Pancreas (tissue), 10 donors: ENCODE measurements around the gene GRIK3. TPM values are rescaled to one million over a fixed set of nuclear protein-coding genes. Genes with fewer than 3 reads are reported as not detected.
A peak's percentile ranks its signal among the peaks of the same experiment; 100 is the strongest.

Experiments
- ATAC-seq, 4 donors: fragments of 200-7000 bp; cut with Tn5 transposase; one replicate each; pipeline versions ENCODE4 v1.8.0 to v1.9.1; 2020; ENCODE audit warnings: mild to moderate bottlenecking in 4 of 4, moderate library complexity in 4 of 4
- DNase-seq, 6 donors: peaks; one replicate each; pipeline ENCODE4 v3.0.0-alpha.2; 2020
- FAIRE-seq: peaks from 2 replicates; lab custom pipeline; 2012; peaks lifted over from hg19 to GRCh38; lab: Jason Lieb, UNC
- H3K27ac ChIP-seq, 4 donors: fragments of 200-600 bp; sonication (generic); 1 replicate in 3 of 4; 2 replicates in 1 of 4; pipeline versions ENCODE4 v1.5.0 to v1.8.0; 2020
- H3K27me3 ChIP-seq, 4 donors: fragments of 200-600 bp; one replicate each; pipeline ENCODE4 v1.8.0; 2021
- H3K36me3 ChIP-seq, 3 donors: fragments of 200-600 bp; sonication (generic) in 1 of 3; one replicate each; pipeline versions ENCODE4 v1.5.0 to v1.8.0; 2020 to 2021
- H3K4me1 ChIP-seq, 3 donors: fragments of 200-600 bp; one replicate each; pipeline ENCODE4 v1.8.0; 2021
- H3K4me3 ChIP-seq, 4 donors: fragments of 200-600 bp; sonication (generic) in 2 of 4; one replicate each; pipeline versions ENCODE4 v1.5.0 to v1.8.0; 2020 to 2021
- H3K9me3 ChIP-seq, 4 donors: fragments of 200-600 bp; one replicate each; pipeline ENCODE4 v1.8.0; 2021
- WGBS, 2 donors: extraction: QIAGEN DNeasy Blood & Tissue Kit; methylation state at CpG; one replicate each; pipeline ENCODE4 v1.1.7; 2013; 5-methylcytosine and 5-hydroxymethylcytosine counted together
- intact Hi-C, 3 donors: fragments of 100-400 bp; cut with DNase I; formaldehyde crosslinking; loops; one replicate each; pipeline versions ENCODE4 v1.11.1 to v1.14.2; 2022
- polyA plus RNA-seq, 2 donors: library from polyadenylated mRNA; stranded (reverse); fragments of 200-250 nt; gene quantifications; one replicate each; pipeline ENCODE4 v1.2.3, GENCODE V29; 2013
- total RNA-seq, 6 donors: library from RNA; stranded (reverse); fragmentation: NEBNext Ultra II Directional in 4 of 6; extraction: Animal tissue kit (Norgen Biotek cat#: 25700) in 4 of 6; gene quantifications; one replicate each; pipeline versions ENCODE4 v1.2.1 to v1.2.4, GENCODE V29; 2021 to 2023
- TF ChIP-seq, protein P1 (sequence below), 4 donors: fragments of 200-600 bp; sonication (generic) in 3 of 4; IDR thresholded peaks; one replicate each; pipeline versions ENCODE4 v1.5.0 to v1.8.0; 2021; ENCODE audit warnings: antibody characterized with exemption in 4 of 4
- donor health status: healthy with polysubstance abuse.
- donor health status: DM: no; HTN: no; CAD: no; lungs with moderate emphysema.
- donor health status: DM: no; HTN: no; CAD: no.
- donor health status: control.
- donor health status: control.
- donor health status: Bipolar disorder and iron deficiency.
- donor health status: DM: yes; HTN: yes; CAD: no.
- donor health status: DM: no; HTN: no; CAD: no.
- donor health status: DM: no; HTN: no; CAD: no.
- donor health status: DM: yes; HTN: yes; CAD: no.

GRIK3 gene
- total and polyA plus RNA-seq, 8 donors = 0.08 to 0.47 (median 0.23) TPM

DNA sequence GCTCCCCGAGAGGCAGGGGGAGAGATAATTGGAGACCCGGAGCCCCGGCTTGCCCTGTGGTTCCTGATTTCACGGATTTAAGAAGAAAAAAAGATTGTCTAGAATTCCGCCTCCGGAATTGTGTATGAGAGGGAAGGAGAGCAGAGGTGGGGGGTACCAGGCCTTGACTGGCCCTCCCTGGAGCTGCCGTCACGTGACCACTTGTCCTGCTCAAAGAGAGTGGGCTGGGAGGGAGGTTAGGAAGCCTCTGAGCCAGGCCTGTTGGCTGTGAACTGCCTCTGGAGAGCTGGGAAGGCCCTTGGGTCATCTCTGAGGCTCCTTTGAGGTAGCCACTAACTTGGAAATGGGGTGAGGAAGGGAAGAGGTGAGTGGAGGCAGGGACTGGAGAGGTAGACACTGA, 106.5 kb downstream of the GRIK3 start:
- no peak for ATAC-seq
- WGBS, 2 donors = 54 to 65% methylated on average over 8 of the region's 8 CpGs
- intact Hi-C loops = no loop called here

DNA sequence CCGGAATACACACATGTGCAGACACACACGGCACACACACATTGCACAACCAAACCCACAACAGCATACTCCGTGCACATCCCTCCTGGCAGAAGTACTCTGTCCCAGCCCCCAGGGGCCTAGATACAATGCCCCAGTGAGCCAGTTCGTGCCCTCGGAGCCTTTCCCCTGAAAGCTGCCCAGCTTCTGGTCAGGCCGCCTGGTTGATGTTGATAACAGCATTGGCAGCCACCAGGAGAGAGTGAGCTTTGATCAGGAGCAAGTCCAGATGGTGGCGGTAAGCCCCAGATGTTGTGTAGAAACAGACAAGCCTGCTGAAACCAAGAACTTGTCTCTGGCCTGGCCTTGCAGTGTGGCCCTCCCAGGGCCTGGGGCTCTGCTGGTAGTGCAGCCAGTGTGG, 109.1 kb downstream of the GRIK3 start:
- Histone ChIP-seq H3K27me3 (no peaks in the 10 kb centered on the region), H3K4me3 (no peak overlapping the region), H3K27ac (no peak overlapping the region), H3K9me3 (no peaks in the 10 kb centered on the region), H3K36me3 (no peaks in the 10 kb centered on the region), H3K4me1 (peaks cover 0 to 5% (median 0%) of the 10 kb centered on the region in 3 donors)
- 54 to 65% methylated on average over 7 of the region's 7 CpGs for WGBS, 2 donors
- DNase-seq = no peak
- intact Hi-C loops = no loop called here
- ATAC-seq = peak in 1 of 4 donors; percentile 24
- no peak for FAIRE-seq
- TF ChIP-seq, protein P1, sequence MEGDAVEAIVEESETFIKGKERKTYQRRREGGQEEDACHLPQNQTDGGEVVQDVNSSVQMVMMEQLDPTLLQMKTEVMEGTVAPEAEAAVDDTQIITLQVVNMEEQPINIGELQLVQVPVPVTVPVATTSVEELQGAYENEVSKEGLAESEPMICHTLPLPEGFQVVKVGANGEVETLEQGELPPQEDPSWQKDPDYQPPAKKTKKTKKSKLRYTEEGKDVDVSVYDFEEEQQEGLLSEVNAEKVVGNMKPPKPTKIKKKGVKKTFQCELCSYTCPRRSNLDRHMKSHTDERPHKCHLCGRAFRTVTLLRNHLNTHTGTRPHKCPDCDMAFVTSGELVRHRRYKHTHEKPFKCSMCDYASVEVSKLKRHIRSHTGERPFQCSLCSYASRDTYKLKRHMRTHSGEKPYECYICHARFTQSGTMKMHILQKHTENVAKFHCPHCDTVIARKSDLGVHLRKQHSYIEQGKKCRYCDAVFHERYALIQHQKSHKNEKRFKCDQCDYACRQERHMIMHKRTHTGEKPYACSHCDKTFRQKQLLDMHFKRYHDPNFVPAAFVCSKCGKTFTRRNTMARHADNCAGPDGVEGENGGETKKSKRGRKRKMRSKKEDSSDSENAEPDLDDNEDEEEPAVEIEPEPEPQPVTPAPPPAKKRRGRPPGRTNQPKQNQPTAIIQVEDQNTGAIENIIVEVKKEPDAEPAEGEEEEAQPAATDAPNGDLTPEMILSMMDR (IDR thresholded peaks at IDR 0.05) = no peak

More for the DNA sequence above, 106.5 kb downstream of the GRIK3 start:
- FAIRE-seq (no peak), DNase-seq (no peak)
- peaks cover 0 to 5% (median 0%) of the 10 kb centered on the region in 3 donors for H3K4me1 ChIP-seq
- H3K36me3 ChIP-seq = no peaks in the 10 kb centered on the region
- no peak overlapping the region for H3K4me3 ChIP-seq
- H3K27ac ChIP-seq = no peak overlapping the region
- no peaks in the 10 kb centered on the region for H3K9me3 ChIP-seq
- TF ChIP-seq, protein P1 (IDR thresholded peaks at IDR 0.05) = no peak
- H3K27me3 ChIP-seq = no peaks in the 10 kb centered on the region

DNA sequence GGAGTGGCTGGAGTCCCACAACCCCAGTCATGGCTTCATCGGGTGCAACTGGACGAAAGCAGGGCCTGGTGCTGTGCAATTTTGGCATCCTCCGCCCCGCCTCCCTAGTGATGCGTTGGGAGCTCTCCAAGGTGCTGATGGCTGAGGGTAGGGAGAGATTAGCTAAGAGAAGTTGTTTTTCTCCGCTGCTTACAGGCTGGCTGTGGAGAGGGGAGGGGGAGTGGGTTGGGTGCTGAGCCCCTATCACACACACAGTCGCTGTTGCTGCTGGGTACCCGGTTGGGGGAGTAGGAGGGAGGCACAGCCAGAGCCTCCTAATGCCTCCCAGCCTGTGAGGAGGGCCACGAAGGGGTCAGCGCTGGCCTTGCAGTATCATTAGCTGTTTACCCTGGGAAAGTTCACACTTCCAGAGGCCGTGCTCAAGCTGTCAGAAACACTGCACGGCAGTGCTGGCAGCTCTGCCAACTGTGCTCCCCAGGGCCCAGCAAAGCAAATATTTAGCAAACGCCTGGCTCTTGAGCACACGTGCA, 110.0 kb downstream of the GRIK3 start:
- Histone ChIP-seq H3K4me3 (no peak overlapping the region), H3K4me1 (peaks cover 0 to 5% (median 0%) of the 10 kb centered on the region in 3 donors), H3K27me3 (no peaks in the 10 kb centered on the region), H3K27ac (no peak overlapping the region), H3K9me3 (no peaks in the 10 kb centered on the region), H3K36me3 (no peaks in the 10 kb centered on the region)
- ATAC-seq = peak; percentile 79 to 94 (median 90)
- intact Hi-C loops = no loop called here
- WGBS, 2 donors = 3% methylated on average over 14 of the region's 14 CpGs
- FAIRE-seq = no peak
- TF ChIP-seq, protein P1 (IDR thresholded peaks at IDR 0.05) = no peak
- peak; percentile 56 to 83 (median 67) for DNase-seq

DNA sequence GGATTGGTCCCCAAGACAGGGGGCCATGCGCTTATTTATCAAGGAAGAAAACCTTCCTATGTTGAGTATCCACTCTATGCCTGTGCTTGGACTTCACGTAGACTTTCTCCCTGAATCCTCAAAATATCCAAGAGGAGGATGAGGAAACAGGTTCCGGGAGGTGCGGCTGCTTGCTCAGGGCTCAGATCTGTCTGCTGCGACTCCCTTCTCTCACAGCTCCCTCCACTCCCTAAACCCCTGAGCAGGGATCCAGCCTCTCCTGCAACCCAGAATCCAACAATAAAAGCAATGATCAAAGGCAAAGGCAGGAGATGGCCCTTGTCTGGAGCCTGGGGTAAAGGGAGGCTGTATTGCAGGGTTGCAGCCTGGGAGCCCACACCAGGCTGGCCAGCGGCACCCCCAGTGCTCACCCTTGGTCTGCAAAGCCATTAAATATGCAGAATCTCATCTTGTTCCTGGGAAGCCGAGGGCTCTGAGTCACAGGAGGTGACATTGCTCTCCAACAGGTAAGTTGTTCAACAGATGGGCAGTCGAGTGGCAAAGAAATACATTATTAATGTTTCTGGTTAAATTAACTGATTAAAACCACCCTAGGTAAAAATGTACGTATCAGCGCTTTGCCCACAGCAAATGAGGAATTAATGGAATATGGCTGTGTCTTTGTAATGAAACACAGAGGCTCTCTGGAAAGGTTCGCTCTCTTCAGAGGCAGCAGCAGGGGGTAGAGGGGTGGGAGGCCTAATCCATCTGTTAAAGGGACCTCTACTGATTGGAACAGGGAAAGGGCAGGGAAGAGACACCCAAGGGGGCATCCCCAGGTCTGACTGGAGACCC, 111.5 kb downstream of the GRIK3 start:
- H3K27ac ChIP-seq = no peak overlapping the region
- FAIRE-seq = no peak
- H3K4me1 ChIP-seq = peaks cover 0 to 5% (median 0%) of the 10 kb centered on the region in 3 donors
- intact Hi-C loops = no loop called here
- ATAC-seq = peak in 2 of 4 donors; percentile 4 to 63
- TF ChIP-seq, protein P1 (IDR thresholded peaks at IDR 0.05) = no peak
- H3K27me3 ChIP-seq = peaks cover 0 to 3% (median 0%) of the 10 kb centered on the region in 4 donors
- WGBS, 2 donors = 48 to 50% methylated on average over 11 of the region's 11 CpGs
- DNase-seq = peak in 1 of 6 donors; percentile 1
- no peak overlapping the region for H3K4me3 ChIP-seq
- H3K36me3 ChIP-seq = no peaks in the 10 kb centered on the region
- H3K9me3 ChIP-seq = no peaks in the 10 kb centered on the region
